GM18861 (cell line): Measurements from ENCODE around the gene CSF3R.

Experiments
- ATAC-seq: cut with Tn5 transposase; IDR thresholded peaks from one replicate; pipeline ENCODE4 v1.9.1; 2021; ENCODE audit not compliant: unreplicated experiment

CSF3R gene

DNA sequence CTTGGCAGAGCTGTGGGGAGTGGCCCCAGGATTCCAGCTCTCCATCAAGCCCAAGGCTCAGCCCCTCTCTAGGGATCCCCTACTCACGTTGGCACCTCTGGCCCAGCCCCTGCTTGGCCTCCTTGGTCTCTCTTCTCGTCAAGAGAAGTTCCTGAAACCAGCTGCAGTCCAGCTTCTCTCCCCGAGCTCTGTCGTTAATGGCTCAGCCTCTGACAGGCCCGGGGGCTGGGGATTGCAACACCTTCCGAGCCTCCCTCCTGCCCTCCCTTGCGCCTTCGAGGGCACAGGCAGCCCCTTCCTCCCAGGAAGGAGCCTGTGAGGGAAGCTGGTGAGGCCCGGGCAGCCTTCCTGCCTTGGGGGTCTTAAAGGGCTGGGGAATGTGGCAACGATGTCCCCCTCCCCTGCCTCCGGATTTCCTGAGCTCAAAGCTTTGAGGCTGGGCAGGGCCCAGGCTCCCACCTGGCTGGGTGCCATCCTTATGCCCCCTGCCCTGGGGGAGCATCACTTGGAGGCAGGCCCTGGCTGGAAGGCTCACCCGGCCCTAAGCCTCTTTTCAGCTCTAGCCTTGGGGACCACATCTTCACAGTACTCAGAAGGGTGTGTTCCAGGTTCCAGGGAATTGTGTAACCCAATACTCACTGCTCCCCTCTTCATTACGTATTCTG lies at the start of gene CSF3R:
Gene CSF3R, minus strand, starts transcription at position 190 of the 665 bp plus-strand sequence. CDS start 3,417 bp downstream, outside the sequence.
- ATAC-seq: no peak

DNA sequence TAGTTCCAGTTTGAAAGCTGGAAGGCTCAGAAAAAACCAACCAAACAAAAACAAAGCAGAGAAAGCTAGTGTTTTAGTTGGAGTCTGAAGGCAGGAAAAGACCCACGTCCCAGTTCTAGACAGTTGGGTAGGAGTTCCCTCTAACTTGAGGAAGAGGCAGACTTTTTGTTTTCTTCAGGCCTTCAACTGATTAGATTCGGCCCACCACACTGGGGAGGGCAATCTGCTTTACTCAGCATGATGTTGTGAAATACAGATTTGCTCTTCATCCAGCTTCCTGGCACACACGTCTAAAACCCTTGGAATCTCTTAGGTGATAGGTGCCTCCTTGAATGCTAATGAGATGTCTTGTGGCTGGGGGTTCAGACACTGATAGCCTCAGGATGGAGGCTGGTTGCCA lies 49.1 kb upstream of the CSF3R start:
- no peak for ATAC-seq

DNA sequence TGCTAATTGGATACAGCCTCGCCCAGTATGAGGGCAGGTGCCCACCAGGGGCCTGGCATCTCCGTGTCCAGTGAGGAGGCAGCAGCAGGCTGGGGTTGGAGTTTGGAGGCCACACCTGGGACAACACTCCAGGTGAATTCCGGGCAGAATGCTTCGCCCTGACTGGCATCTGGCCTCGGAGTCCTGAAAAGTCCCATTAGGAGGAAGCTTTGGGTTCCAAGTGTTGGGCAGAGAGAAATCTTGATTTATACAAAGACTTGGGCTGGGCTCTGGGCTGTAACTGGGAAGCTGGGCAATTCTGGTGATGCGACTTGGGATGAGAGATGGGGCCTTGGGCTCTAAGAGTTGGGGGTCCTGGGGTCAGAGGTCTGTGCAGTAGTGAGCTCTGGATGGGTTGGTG lies 48.1 kb upstream of the CSF3R start:
- ATAC-seq: no peak

DNA sequence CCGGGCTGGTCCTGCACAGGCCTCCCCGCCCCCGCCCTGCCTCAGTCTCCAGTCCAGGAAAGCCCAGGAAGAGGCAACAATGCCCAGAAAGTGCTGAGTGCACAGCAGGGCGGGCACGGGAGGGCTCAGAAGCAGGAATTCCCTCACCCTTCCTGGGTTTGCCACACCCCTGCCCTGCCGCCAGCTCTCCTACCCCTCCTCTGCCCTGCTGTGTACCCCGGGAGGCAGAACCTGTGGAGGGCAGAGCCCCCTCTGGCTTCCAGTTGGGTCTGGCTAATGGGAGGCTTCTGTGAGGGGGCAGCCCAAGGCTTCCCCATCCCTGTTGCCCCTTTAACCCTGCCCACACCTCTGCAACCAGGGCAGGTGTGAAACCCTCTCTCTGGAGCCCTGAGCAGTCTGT lies 47.5 kb upstream of the CSF3R start:
- ATAC-seq: no peak

DNA sequence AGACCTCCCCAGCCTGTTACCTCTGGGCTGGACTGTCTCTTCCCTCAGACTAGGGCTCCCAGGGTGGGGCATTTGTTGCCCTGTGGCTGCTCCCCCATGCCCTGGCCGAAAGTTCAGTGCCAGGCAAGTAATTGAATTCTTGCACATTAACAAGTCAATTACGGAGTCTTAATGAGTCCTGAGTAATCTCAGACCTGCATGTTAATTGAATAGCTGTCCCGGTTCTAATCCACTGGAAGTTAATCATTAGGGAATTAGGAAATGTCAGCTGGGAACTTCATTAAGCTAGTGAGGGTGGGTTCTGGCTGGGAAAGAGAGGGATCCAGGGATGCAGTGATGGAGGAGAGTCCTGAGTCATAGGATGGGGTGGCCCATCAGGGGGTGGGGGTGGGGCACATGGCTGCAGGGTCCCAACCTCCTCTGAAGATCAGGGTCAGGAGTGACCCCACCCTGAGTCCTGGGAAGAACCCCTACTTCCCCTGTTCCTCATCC lies 47.1 kb upstream of the CSF3R start:
- ATAC-seq: no peak

DNA sequence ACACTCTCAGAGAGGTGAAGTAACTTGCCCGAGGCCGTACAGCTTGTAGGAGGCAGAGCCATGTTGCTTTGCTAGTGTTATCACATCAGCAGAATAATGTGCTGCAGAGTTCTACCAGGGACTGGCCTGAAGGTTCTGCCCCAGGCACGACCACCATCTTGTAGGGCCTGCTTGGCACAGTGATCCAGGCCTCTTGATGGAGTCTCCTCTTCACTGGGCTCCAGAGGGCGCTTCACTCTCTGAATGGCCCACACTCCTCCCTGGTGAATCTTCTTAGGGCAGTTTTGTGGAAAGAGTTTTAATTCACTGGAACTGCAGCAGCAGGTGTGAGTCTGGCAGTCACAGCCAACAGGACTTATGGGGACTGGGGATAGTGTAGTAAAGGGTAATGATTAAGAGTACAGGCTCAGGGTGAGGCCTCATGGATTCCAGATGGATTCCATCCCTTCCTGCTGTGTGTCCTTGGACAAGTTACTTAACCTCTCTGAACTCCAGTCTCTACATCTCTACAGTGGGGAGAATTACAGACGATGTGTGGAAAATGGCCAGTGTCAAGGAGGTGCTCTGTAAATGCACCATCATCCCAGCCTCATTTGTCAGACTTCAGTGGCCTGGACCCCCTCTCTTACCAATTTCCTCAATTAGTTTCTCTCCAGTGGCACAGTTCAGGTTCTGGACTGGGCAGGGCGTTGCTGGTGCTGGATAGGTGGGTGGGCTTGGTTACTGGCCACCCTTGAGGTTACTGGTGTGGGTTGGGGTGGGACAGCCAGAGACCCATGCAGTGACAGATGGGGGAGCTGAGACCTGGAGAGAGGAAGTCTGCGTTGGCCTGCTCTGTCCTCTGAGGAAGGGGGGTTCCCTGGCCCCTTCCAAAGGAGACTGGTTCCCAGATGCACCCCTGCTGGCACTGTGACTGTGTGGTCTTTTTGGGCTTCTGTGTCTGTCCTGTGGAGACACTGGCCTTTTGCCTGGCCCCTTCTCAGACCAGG lies 45.9 kb upstream of the CSF3R start:
- no peak for ATAC-seq

DNA sequence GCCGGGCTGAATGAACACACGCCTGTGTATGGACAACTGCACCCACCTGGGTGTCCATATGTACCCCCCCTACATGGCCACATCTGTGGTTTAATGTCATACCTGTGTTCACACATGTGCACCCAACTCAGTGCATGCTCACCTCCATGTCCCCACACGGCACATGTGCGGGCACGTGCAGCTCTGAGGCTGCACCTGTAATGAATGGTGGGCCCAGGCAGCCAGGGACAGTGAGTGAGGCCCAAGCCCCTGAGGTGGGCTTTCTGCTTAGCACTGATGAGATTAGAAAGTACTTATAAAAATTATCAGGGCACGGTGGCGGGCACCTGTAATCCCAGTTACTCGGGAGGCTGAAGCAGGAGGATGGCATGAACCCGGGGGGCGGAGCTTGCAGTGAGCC lies 42.5 kb upstream of the CSF3R start:
- no peak for ATAC-seq

DNA sequence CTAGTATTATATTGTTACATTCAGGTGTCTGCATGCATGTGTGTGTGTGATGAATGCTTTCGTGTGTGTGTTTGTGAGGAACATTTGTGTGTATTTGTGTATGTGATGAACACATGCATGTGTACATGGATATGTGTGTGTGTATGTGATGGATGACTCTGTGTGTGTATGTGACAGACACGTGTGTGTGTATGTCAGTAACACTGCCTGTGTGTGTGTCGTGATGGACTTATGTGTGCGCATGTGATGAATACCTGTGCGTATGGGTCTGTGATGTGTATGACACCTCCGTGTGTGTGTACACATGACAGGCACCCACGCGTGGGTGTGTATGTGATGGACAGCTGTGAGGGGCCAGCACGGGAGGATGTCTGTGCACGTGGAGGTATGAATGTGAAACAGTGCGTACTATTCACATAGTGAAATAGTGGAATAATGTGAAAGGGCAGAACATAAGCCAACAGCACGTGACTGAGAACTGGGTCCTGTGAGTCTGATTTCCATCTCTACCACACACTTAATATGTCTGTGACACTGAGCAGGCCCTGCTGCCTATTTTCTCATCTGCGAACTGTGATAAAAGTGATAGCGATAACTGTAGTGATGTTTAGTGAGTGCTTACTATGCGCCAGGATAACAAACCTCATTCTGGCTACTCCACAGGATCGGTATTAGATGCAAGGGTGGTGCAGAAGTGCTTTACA lies 41.8 kb upstream of the CSF3R start:
- no peak for ATAC-seq

DNA sequence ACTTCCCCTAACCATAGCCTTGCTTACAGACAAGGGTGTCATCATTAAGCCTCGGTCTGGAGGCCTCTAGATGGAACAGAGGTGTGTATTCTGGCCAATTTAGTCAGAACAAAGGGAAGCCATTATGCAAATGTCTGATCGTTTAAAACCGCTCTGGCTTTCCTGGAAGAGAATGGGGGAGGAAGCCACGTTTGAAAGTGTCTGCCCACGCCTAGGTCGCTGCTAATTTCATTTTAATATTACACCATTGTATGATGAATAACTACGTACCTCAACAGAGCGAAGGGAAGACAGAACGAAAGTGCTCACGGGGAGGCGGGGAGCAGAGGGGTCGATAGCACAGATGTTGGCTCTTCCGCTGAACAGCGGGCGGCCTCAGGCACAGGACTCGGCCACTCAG lies 41.1 kb upstream of the CSF3R start:
- ATAC-seq: no peak

DNA sequence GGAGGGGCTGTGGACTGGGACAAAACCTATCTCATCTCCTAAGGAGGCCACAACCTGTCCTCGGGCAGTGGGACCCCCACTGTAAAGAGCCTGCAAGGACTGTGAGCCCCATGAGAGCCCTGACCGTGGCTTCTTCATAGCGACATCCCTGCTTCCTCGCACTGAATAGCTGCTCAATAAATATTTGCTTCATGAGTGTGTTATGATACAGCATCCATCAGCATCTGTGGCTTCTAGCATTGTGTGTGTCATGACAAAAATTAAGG lies 40.5 kb upstream of the CSF3R start:
- no peak for ATAC-seq

DNA sequence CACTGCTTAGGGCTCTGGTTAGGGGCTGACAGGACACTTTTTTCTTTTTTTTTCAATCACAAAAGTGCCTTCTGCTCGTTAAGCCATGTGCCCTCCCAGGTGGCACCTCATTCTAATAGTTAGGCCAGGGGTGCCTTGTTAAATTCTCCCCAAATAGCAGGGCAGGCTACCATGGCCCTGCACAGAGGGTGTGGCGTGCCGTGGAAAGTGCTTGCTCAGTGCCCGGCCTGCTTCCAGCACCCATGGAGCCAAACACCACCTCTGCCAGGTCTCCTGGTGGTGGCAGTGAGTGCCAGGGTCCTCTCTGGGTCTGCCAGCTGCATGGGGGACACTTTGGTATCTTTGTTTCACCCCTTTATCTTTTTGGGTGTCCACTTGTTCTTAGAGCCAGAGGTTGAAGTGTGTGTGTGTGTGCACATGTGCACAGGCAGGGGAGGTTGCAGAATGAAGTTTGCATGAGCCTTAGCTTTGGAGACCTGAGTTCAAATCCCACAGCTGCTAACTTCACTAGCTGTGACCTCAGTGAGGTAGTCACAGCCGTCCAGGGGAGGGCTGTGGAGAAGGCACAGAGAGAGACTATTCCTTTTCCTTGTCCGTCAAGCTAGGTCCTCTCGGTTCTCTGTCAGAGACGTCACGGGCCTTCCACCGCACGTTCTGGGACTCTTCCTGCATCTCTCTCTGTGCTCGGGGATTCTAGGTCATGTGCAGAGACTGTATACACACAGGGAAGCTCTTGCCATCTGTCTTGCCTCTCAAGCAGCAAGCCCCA lies 39.9 kb upstream of the CSF3R start:
- no peak for ATAC-seq

DNA sequence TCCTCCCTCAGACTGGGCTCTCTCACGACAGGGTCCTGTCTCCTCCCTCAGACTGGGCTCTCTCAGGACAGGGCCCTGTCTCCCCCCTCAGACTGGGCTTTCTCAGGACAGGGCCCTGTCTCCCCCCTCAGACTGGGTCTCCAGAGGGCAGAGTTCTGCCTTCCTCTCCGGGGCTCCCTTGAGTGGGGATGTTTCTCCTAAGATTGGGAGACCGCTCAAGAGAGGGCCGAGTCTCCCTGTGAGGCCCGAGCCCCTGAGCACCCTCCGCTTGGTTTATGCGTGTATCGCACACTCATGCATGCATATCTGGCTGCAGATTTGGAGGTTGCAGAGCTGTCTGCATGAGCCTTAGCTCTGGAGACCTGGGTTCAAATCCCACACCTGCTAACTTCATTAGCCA lies 39.3 kb upstream of the CSF3R start:
- no peak for ATAC-seq

DNA sequence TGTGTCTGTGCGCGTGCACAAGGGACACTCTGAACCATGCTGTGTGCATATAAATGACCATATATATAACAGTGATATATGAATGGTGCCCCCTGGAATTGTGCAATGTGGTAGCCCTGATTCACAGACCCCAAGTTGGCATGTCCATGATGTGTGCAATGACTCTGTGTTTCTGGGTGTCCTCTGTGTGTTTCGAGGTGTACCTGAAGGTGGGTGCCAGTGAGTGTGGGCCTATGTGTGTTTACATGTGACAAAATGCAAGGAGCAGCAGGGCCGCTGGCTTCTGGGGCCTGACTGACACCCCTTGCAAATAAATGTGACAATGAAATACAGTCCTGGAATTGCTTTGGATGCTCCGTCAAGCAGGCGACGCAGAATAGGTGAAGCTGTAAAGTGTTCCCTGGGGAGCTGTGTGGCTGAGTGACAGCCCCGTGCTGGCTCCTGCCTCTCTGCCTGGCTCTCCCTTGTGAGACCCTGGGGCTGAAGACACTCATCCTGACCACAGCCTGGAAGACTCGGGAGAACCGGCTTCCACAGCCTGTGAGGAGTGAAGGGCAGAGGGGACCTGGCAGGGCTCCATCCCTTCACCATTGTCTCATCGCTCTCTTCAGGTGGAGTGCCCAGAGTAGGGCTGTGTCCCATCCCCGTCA lies 38.2 kb upstream of the CSF3R start:
- ATAC-seq: no peak

DNA sequence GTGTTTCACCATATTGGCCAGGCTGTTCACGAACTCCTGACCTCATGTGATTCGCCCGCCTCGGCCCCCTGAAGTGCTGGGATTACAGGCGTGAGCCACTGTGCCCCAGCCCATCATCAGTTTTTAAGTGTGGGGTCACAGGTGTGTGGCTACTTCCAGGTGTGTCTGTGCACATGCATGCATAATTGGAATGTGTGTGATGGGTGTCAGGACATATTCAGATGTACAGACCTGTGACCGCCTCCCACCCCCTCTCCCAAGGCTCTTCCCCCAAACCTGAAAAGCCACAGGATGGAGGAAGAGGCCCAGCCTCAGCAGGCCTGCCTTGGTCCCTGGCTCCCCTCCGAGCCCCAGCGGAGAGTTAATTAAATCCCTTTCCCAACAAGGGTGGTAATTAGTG lies 37.3 kb upstream of the CSF3R start:
- no peak for ATAC-seq

DNA sequence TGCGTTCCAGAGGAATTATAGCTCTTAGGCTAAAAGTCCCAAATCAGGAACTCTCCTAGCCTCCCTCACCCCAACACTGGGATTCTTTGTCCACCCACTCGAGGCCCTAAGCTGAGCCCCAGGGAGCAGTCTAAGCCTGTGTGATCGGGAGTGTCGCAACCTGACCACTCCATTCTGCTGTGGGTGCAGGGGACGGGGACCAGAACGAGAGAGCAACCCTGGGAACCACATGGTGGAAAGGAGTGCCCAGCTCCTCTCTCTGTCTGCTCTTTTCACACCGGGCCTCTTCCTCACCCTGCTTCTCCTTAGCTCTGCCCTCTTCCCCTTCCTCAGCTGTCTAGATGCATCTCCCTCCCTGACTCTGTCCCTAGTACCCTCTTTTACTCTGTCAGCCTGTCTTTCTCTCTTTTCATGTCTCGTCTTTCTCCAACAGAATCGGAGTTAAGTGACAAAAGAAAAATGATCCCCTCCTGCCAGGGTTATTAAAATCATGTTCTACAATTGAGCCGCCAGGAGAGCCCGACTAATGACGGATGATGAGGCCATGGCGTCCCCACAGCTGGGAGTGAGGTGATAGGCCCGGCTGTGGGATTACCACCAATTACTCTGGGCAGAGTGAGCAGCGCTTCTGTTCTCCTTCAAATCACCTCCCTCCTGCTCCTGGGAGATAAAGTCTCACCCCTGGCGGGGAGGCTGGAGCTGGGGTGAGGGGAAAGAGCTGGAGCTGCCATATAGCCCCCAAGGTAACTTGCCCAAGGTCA lies 34.5 kb upstream of the CSF3R start:
- ATAC-seq: no peak

DNA sequence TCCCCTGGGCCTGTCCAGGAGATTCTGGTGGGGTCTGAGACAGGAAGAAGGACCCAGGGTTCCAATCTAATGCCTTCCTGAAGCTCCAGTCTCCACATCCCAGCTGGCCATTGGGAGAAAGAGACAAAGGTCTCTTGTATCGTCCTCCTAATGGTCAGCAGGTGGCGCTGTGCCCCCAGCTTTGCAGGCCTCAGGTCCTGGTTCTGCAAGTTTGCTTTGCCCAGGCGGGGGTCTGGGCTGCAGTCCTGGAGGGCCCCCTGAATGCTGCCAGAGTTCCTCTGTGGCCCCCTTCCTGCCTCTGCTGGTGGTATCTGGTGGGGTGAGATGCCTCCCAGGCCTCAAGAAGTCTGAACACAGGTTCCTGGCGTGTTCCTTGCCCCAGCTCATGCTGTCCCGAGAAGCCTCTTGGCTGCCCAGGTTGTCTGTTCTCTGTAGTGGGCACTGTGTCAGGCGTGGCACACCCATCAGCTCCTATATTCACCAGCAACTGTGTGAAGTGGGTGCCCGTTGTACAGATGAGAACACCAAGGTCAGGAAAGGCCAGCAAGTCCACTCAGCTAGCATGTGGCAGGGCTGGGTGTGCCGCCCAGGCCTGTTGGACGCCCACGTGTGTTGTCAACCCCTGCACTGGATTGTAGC lies 33.8 kb upstream of the CSF3R start:
- ATAC-seq: no peak

DNA sequence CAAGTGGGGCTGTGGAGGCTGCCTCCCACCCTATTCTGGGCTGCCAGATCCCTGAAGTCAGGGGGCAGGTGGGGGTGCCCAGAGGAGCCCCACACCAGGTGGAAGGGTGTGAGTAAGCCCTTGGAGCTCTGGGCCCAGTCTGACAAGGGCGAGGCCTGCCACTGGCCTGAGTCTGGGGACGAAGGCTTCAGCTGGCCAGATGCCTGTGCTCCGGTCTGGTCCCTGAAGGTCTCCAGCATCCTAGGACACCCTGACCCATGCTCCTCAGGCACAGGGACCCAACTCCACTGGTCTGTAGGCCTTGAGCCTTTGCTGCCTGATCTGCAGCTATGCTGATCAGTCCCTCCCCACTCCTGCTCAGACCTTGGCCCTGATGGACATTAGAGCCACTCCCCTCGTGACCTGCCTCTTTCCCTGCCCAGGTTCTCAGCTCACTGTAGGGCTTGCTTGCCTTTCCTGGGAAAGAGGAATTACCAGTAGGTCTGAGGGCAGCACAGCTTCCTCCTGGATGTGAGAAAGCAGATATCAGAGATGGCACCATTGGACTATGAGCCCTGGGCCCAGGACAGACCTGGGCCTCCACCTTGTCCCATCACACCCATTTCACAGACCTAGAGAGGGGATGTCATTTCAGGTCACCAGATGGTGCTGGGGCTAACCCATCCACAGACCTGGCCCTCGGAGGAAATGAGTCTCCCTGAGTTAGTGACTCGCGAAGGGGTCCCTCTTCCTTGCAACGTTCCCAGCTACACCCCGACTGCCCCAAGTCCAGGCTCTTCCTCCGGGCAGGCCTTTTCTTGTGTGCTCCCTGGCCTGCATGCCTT lies 32.8 kb upstream of the CSF3R start:
- no peak for ATAC-seq

DNA sequence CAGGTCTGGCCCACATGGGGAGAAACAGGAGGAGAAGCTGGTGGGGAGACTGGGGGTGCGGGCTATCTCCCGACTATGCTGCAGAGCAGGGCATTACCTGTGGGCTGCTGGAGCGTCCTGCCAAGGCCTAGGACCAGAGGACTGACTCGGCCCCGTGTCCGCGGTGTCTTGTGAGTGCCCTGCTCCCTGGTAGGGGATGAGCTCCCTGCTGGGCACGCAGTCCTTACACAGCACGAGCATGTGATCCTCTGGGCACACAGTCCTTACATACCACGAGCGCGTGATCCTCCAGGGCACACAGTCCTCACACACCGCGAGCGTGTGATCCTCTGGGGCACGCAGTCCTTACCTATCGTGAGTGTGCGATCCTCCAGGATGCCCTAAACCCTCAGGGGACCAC lies 31.8 kb upstream of the CSF3R start:
- ATAC-seq: no peak
